Cardiac fibroblast (primary cell): ENCODE measurements around the gene BTBD19.
A peak's percentile ranks its signal among the peaks of the same experiment; 100 is the strongest.
"Not testable (repeated sequence)": the region's sequence is repeated elsewhere in the genome, so short reads cannot be mapped to it uniquely, and the experiment has no call there.

ENCODE experiments used
- DNase-seq, 2 donors: peaks; one replicate each; pipeline versions ENCODE4 v3.0.0 to v3.0.0-alpha.2; 2010; ENCODE audit warnings: low read depth in 2 of 2
- H3K4me3 ChIP-seq, 2 donors: replicated peaks in 1 of 2; 1 replicate in 1 of 2; 2 replicates in 1 of 2; pipeline ENCODE4 v1.5.1; 2011; ENCODE audit warnings: low read depth in 2 of 2, low read length in 2 of 2, mild to moderate bottlenecking in 2 of 2, moderate library complexity in 1 of 2
- TF ChIP-seq, protein P1 (sequence below): IDR thresholded peaks from one replicate; pipeline ENCODE4 v1.5.1; 2011; ENCODE audit warnings: low read depth, mild to moderate bottlenecking, low read length, inconsistent platforms

The BTBD19 gene

GRCh38 chr1:44819196-44819607, 10.9 kb downstream of the BTBD19 start:
- TF ChIP-seq, protein P1, sequence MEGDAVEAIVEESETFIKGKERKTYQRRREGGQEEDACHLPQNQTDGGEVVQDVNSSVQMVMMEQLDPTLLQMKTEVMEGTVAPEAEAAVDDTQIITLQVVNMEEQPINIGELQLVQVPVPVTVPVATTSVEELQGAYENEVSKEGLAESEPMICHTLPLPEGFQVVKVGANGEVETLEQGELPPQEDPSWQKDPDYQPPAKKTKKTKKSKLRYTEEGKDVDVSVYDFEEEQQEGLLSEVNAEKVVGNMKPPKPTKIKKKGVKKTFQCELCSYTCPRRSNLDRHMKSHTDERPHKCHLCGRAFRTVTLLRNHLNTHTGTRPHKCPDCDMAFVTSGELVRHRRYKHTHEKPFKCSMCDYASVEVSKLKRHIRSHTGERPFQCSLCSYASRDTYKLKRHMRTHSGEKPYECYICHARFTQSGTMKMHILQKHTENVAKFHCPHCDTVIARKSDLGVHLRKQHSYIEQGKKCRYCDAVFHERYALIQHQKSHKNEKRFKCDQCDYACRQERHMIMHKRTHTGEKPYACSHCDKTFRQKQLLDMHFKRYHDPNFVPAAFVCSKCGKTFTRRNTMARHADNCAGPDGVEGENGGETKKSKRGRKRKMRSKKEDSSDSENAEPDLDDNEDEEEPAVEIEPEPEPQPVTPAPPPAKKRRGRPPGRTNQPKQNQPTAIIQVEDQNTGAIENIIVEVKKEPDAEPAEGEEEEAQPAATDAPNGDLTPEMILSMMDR: no peak
- H3K4me3 ChIP-seq: peak overlapping the region; percentile 4 to 25
- DNase-seq: no peak

DNA sequence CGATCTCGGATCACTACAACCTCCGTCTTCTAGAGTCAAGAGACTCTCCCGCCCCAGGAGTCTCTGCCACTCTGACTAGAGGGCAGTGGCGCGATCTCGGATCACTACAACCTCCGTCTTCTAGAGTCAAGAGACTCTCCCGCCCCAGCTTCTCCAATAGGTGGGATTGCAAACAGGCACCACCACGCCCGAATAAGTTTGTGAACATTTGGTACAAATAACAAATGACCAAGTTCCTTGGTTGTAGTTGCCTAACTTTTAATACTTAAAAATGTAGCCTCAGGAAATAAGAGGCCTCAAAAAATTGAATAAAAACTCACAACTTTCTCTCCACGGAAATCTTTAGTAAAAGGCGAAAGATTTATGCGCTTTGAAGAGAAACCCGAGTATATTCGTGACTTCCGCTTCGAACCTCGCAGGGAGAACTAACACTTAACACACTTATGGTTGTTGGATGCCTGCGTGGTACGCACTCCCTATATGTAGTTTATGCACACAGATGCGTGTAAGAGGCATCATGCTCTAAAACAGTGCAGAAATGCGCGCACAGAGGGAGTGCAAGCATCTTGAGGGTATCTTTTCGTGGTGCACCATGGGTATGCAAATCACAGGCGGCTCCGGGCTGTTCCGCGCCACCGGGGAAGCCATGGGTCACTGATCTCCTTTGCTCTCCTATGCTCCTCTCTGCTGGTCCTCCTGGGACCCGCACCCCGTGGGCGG, 11.4 kb downstream of the BTBD19 start:
- peak overlapping the region; percentile 46 to 51 for H3K4me3 ChIP-seq
- TF ChIP-seq, protein P1: no peak
- peak; percentile 94 to 96 for DNase-seq

GRCh38 chr1:44820328-44821239, 12.3 kb downstream of the BTBD19 start:
- TF ChIP-seq, protein P1: no peak
- peak overlapping the region; percentile 46 to 51 for H3K4me3 ChIP-seq
- no peak for DNase-seq

DNA sequence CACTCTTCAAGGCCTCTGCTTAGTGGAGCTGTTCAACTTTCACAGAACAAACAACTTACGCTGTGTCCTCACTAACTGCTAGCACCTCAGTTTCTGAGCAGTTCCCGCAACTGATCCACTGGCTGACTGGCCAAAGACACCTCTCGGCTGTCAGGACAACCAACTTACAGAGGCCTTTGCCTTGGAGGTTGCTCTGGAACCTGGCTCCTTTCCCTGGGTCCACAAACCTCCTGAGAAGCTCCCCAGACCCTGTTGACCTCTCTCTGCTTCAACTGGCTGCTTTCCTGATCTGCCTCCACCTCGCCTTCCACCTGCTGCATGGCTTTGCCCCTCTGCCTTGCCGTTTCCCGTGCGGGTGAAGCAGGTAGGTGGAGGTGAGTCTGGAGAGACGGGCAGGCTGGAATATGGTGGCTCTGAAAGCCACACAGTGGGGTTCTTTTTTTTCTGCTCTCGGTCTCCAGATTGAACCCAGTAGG, 13.0 kb downstream of the BTBD19 start:
- H3K4me3 ChIP-seq: no peak overlapping the region
- TF ChIP-seq, protein P1: no peak
- DNase-seq: no peak

- TF ChIP-seq, protein P1: no peak
Measured at GRCh38 chr1:44822131-44822701, 13.9 kb downstream of the BTBD19 start.

GRCh38 chr1:44822981-44823451, 14.7 kb downstream of the BTBD19 start:
- DNase-seq: no peak
- no peak overlapping the region for H3K4me3 ChIP-seq
- TF ChIP-seq, protein P1: no peak

More at GRCh38 chr1:44822131-44822701, 13.9 kb downstream of the BTBD19 start:
- DNase-seq: no peak
- no peak overlapping the region for H3K4me3 ChIP-seq

DNA sequence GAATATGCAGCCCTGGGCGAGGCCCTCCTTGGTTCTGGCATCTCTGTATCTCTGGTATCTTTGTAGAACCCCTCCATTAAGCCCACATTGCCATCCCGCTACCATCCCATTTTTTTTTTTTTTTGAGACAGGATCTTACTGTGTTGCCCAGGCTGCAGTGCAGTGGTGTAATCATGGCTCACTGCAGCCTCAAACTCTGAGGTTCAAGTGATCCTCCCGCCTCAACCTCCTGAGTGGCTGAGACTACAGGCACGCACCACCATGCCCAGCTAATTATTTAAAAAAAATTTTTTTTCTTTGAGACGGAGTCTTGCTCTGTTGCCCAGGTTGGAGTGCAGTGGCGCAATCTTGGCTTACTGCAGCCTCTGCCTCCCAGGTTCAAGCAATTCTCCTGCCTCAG, 16.1 kb downstream of the BTBD19 start:
- not testable (repeated sequence) for H3K4me3 ChIP-seq, DNase-seq
